H1 (cell line): ENCODE data around the gene OR52E5. TPM values are rescaled to one million over a fixed set of nuclear protein-coding genes. Genes with fewer than 3 reads are reported as not detected.

Experiments
- CTCF ChIA-PET: fragments of 300-600 bp; sonication (Branson Sonifier 250); formaldehyde crosslinking; loops from one replicate; lab custom pipeline; 2021; ENCODE audit not compliant: partially characterized antibody; lab: Charles Lee
- POLR2A ChIA-PET: fragments of 300-600 bp; sonication (Branson Sonifier 250); formaldehyde crosslinking; loops from one replicate; lab custom pipeline; 2021; ENCODE audit warnings: inconsistent platforms; ENCODE audit not compliant: partially characterized antibody; lab: Charles Lee
- DNase-seq, 2 experiments: peaks; one replicate each; pipeline versions ENCODE4 v3.0.0 to v3.0.0-alpha.2; 2010 to 2022; ENCODE audit warnings: low spot score in 2 of 2, low read depth in 1 of 2, mixed read lengths in 1 of 2
- FAIRE-seq: peaks from 2 replicates; lab custom pipeline; 2011; peaks lifted over from hg19 to GRCh38; lab: Jason Lieb, UNC
- H2AFZ ChIP-seq: 2 replicates; pipeline ENCODE4 v1.8.1; 2012; ENCODE audit warnings: low read length, inconsistent platforms
- H2AK5ac ChIP-seq: 2 replicates; pipeline ENCODE4 v1.6.1; 2013; ENCODE audit warnings: low read depth, low read length
- H2BK120ac ChIP-seq: replicated peaks from 2 replicates; pipeline ENCODE3; 2013; ENCODE audit warnings: low read depth, low read length, inconsistent platforms
- H2BK12ac ChIP-seq: 2 replicates; pipeline ENCODE4 v1.6.1; 2013; ENCODE audit warnings: low read depth, low read length
- H2BK15ac ChIP-seq: 2 replicates; pipeline ENCODE4 v1.6.1; 2013; ENCODE audit warnings: low read length
- H2BK20ac ChIP-seq: 2 replicates; pipeline ENCODE4 v1.6.1; 2013; ENCODE audit warnings: low read length
- H2BK5ac ChIP-seq: 2 replicates; pipeline ENCODE4 v1.6.1; 2013; ENCODE audit warnings: low read depth, low read length
- H3K14ac ChIP-seq: 2 replicates; pipeline ENCODE4 v1.6.1; 2013; ENCODE audit warnings: inconsistent platforms; ENCODE audit not compliant: insufficient read length
- H3K18ac ChIP-seq: 2 replicates; pipeline ENCODE4 v1.6.1; 2013; ENCODE audit warnings: low read length; ENCODE audit errors: extremely low read depth
- H3K23ac ChIP-seq: 2 replicates; pipeline ENCODE4 v1.6.1; 2013; ENCODE audit warnings: inconsistent platforms; ENCODE audit not compliant: insufficient read length
- H3K23me2 ChIP-seq: 2 replicates; pipeline ENCODE4 v1.6.1; 2013; ENCODE audit warnings: low read depth, low read length
- H3K27ac ChIP-seq: 2 replicates; pipeline ENCODE4 v1.6.1; 2011; ENCODE audit warnings: low read depth, low read length, inconsistent platforms
- H3K27me3 ChIP-seq, 4 experiments: replicated peaks in 1 of 4; 1 replicate in 1 of 4; 2 replicates in 3 of 4; pipeline versions ENCODE4 v1.6.1 to v1.8.1; 2011 to 2013; ENCODE audit warnings: low read length in 3 of 4, mild to moderate bottlenecking in 3 of 4, inconsistent platforms in 2 of 4, mixed read lengths in 2 of 4, moderate library complexity in 1 of 4; ENCODE audit not compliant: control insufficient read depth in 3 of 4, insufficient read depth in 3 of 4; ENCODE audit errors: extremely low read depth in 1 of 4
- H3K36me3 ChIP-seq, 4 experiments: 2 replicates each; pipeline versions ENCODE4 v1.6.1 to v1.8.1; 2011 to 2013; ENCODE audit warnings: mild to moderate bottlenecking in 4 of 4, low read length in 3 of 4, moderate library complexity in 2 of 4, control low read depth in 1 of 4, inconsistent platforms in 1 of 4; ENCODE audit not compliant: insufficient read depth in 4 of 4, control insufficient read depth in 2 of 4
- H3K4ac ChIP-seq: replicated peaks from 2 replicates; pipeline ENCODE3; 2013; ENCODE audit warnings: low read length, low read depth, mixed read lengths, inconsistent platforms; ENCODE audit not compliant: insufficient read length
- H3K4me1 ChIP-seq, 4 experiments: replicated peaks in 1 of 4; 1 replicate in 1 of 4; 2 replicates in 3 of 4; pipeline versions ENCODE4 v1.6.1 to v1.8.1; 2011 to 2013; ENCODE audit warnings: low read length in 3 of 4, inconsistent platforms in 2 of 4, mixed read lengths in 1 of 4; ENCODE audit not compliant: insufficient read depth in 4 of 4, control insufficient read depth in 3 of 4
- H3K4me2 ChIP-seq, 2 experiments: 2 replicates each; pipeline versions ENCODE4 v1.6.1 to v1.8.1; 2011 to 2013; ENCODE audit warnings: low read depth in 2 of 2, low read length in 2 of 2, control low read depth in 1 of 2, inconsistent platforms in 1 of 2, mild to moderate bottlenecking in 1 of 2; ENCODE audit not compliant: insufficient read depth in 1 of 2
- H3K4me3 ChIP-seq, 4 experiments: fragments of 200-600, 300-600 bp in 1 of 4; sonication (generic), shearing (Covaris generic), sonication (Bioruptor Twin) in 1 of 4; 2 replicates each; pipeline versions ENCODE4 v1.5.1 to v1.8.1; 2011 to 2016; ENCODE audit warnings: low read length in 4 of 4, low read depth in 3 of 4, control low read depth in 2 of 4, inconsistent platforms in 2 of 4, mild to moderate bottlenecking in 2 of 4, mixed read lengths in 1 of 4, moderate library complexity in 1 of 4; ENCODE audit not compliant: insufficient read depth in 2 of 4; ENCODE audit errors: extremely low read depth in 1 of 4
- H3K56ac ChIP-seq: replicated peaks from 2 replicates; pipeline ENCODE3; 2013; ENCODE audit warnings: low read depth, mild to moderate bottlenecking, mixed read lengths, low read length, inconsistent platforms; ENCODE audit not compliant: insufficient read length
- H3K79me1 ChIP-seq: 2 replicates; pipeline ENCODE4 v1.6.1; 2013; ENCODE audit warnings: low read depth, low read length, control low read depth
- H3K79me2 ChIP-seq, 2 experiments: 2 replicates each; pipeline versions ENCODE4 v1.6.1 to v1.8.1; 2012 to 2013; ENCODE audit warnings: low read length in 2 of 2, mild to moderate bottlenecking in 2 of 2, inconsistent platforms in 1 of 2; ENCODE audit not compliant: insufficient read depth in 2 of 2, control insufficient read depth in 1 of 2
- H3K9ac ChIP-seq, 4 experiments: replicated peaks in 1 of 4; 1 replicate in 1 of 4; 2 replicates in 3 of 4; pipeline versions ENCODE4 v1.6.1 to v1.8.1; 2011 to 2013; ENCODE audit warnings: low read depth in 3 of 4, low read length in 3 of 4, control low read depth in 2 of 4, mild to moderate bottlenecking in 2 of 4, moderate library complexity in 2 of 4, inconsistent platforms in 1 of 4; ENCODE audit errors: extremely low read depth in 1 of 4
- H3K9me3 ChIP-seq, 2 experiments: 2 replicates each; pipeline versions ENCODE4 v1.6.1 to v1.8.1; 2012 to 2013; ENCODE audit warnings: mild to moderate bottlenecking in 2 of 2, moderate library complexity in 2 of 2, control low read depth in 1 of 2, inconsistent platforms in 1 of 2, low read depth in 1 of 2, low read length in 1 of 2, mixed read lengths in 1 of 2; ENCODE audit not compliant: insufficient read depth in 2 of 2
- H4K20me1 ChIP-seq, 2 experiments: replicated peaks in 1 of 2; 2 replicates each; pipeline versions ENCODE3 to v1.8.1; 2011 to 2013; ENCODE audit warnings: inconsistent platforms in 2 of 2, low read length in 2 of 2, mild to moderate bottlenecking in 1 of 2; ENCODE audit not compliant: insufficient read depth in 2 of 2, control insufficient read depth in 1 of 2
- H4K5ac ChIP-seq: 2 replicates; pipeline ENCODE4 v1.6.1; 2013; ENCODE audit warnings: low read length, low read depth, mixed read lengths, inconsistent platforms; ENCODE audit not compliant: insufficient read length
- H4K8ac ChIP-seq: 2 replicates; pipeline ENCODE4 v1.8.0; 2013; ENCODE audit warnings: mild to moderate bottlenecking, moderate library complexity, low read length, inconsistent platforms; ENCODE audit not compliant: insufficient read depth; ENCODE audit errors: extremely low read depth
- H4K91ac ChIP-seq: replicated peaks from 2 replicates; pipeline ENCODE3; 2013; ENCODE audit warnings: low read length, mixed read lengths, inconsistent platforms; ENCODE audit not compliant: insufficient read length
- EZH2 ChIP-seq: fragments of 200-600 bp; sonication (generic); IDR thresholded peaks from 2 replicates; pipeline ENCODE4 v1.7.1; 2012; ENCODE audit warnings: low read depth, mild to moderate bottlenecking, moderate library complexity, low read length, inconsistent platforms; ENCODE audit not compliant: severe bottlenecking
- SIX5 ChIP-seq: IDR thresholded peaks from 2 replicates; pipeline ENCODE4 v1.6.1; 2011; ENCODE audit warnings: mild to moderate bottlenecking, low read depth, low read length
- WGBS, 2 experiments: shearing (Covaris generic) in 1 of 2; methylation state at CpG; one replicate each; pipeline versions ENCODE4 v1.1.6 to v1.1.7; 2013 to 2015; ENCODE audit warnings: low lambda C conversion rate in 2 of 2, mixed read lengths in 2 of 2, inconsistent platforms in 1 of 2, low coverage in 1 of 2, missing lambda C conversion rate in 1 of 2; ENCODE audit not compliant: insufficient replicate concordance in 2 of 2, insufficient coverage in 1 of 2, insufficient read length in 1 of 2; ENCODE audit errors: extremely low coverage in 1 of 2, missing lambda C conversion rate in 1 of 2; 5-methylcytosine and 5-hydroxymethylcytosine counted together
- polyA plus RNA-seq, 7 experiments: library from polyadenylated mRNA; depleted of rRNA in 3 of 7; stranded (reverse) in 5 of 7; unstranded in 2 of 7; fragments of >200 nt in 5 of 7; fragments of 200-250 nt in 2 of 7; gene quantifications; 1 replicate in 5 of 7; 2 replicates in 1 of 7; 4 replicates in 1 of 7; pipeline versions ENCODE4 v1.2.1 to v1.2.3, GENCODE V29; 2011 to 2013; ENCODE audit warnings: missing spikeins in 2 of 7, mixed read lengths in 2 of 7
- total RNA-seq: library from RNA; stranded (reverse); fragmentation: NEBNext Ultra II Directional; extraction: Animal tissue kit (Norgen Biotek cat#: 25700); gene quantifications from 2 replicates; pipeline ENCODE4 v1.2.1, GENCODE V29; 2021

The OR52E5 gene
- total and polyA plus RNA-seq, 2 of the 8 experiments (the other 6 are each of a cell fraction or from before 2014, with no cell fraction given), result not detected

DNA sequence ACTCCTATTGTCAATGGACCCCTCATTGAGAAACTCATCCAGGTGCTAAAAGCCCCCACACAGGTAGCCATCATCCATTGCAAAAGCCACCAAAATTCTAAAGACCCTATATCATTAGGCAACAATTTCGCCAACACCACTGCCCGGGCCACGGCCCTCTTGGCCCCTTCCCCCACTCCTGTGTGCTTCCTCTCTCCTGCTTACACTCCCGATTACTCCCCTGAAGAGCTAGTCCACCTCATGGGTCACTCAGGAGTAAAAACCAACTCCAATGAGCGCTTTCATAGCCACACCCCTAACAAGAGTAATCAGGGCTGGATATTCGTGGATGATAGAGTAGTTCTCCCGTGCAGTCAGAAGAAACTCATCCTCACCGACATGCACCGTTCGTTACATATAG lies 40.1 kb downstream of the OR52E5 start:
- Histone ChIP-seq H3K4me3 (no peak overlapping the region), H3K4me1 (no peaks in the 10 kb centered on the region), H3K79me1 (no peaks in the 10 kb centered on the region), H2BK120ac (no peak overlapping the region), H2BK12ac (no peak overlapping the region), H3K36me3 (no peaks in the 10 kb centered on the region), H3K27ac (no peak overlapping the region), H2BK5ac (no peak overlapping the region), H3K9me3 (peaks cover 0 to 10% of the 10 kb centered on the region in 2 experiments; a peak in 2 of 4 replicates), H4K91ac (no peak overlapping the region), H3K23ac (no peak overlapping the region), H2BK15ac (no peak overlapping the region), H3K9ac (no peak overlapping the region), H2BK20ac (no peak overlapping the region), H2AK5ac (no peak overlapping the region), H3K4ac (no peak overlapping the region), H3K56ac (no peak overlapping the region), H3K18ac (no peak overlapping the region), H4K8ac (no peak overlapping the region), H3K4me2 (no peak overlapping the region), H3K27me3 (no peaks in the 10 kb centered on the region; a peak in 2 of 7 replicates), H3K23me2 (0 out of 2 replicates have a peak, but pooled peaks cover 1% of the 10 kb centered on the region), H4K20me1 (no peaks in the 10 kb centered on the region), H3K14ac (no peak overlapping the region), H2AFZ (no peak overlapping the region), H3K79me2 (no peaks in the 10 kb centered on the region), H4K5ac (no peak overlapping the region)
- ChIA-PET CTCF (no interaction called here), POLR2A (no interaction called here)
- 90% methylated on average over 10 of the region's 10 CpGs; no CpG with 5 or more reads in 1 of the 2 experiments for whole genome bisulfite sequencing, 2 experiments
- no peak for FAIRE-seq
- no peak for TF ChIP-seq EZH2
- TF ChIP-seq SIX5, result no peak
- DNase-seq, result no peak
